ENCODE data around the gene XIRP1. TPM values are rescaled to one million over a fixed set of nuclear protein-coding genes. Genes with fewer than 3 reads are reported as not detected.
A peak's percentile ranks its signal among the peaks of the same experiment; 100 is the strongest.

XIRP1 gene
- total RNA-seq, 3 donors from 2014 or later, result 0.44 TPM; not detected in 2

- TF ChIP-seq CTCF (IDR thresholded peaks at IDR 0.05), result no peak
- TF ChIP-seq POLR2A (IDR thresholded peaks at IDR 0.05), result no peak
- TF ChIP-seq POLR2AphosphoS5 (IDR thresholded peaks at IDR 0.05), result no peak
- intact Hi-C loops (cut with DNase I; ENCODE audit: low total_unique reads), result no loop called here
- DNase-seq (ENCODE audit: low spot score in 2 of 2), result no peak
- Histone ChIP-seq H3K36me3 (peaks cover 14% of the 10 kb centered on the region), H3K4me1 (peaks cover 21 to 61% of the 10 kb centered on the region in 2 donors), H3K27ac (peak overlapping the region; percentile 91 to 100), H3K9me3 (no peaks in the 10 kb centered on the region), H3K27me3 (no peaks in the 10 kb centered on the region), H3K4me3 (no peak overlapping the region)
These were observed 46.3 kb downstream of the XIRP1 start for GRCh38 chr3:39146083-39146501.

- H3K27me3 ChIP-seq, result no peaks in the 10 kb centered on the region
- DNase-seq (ENCODE audit: low spot score in 2 of 2), result no peak
- TF ChIP-seq CTCF (IDR thresholded peaks at IDR 0.05), result no peak
- no peak for TF ChIP-seq POLR2A (IDR thresholded peaks at IDR 0.05)
- TF ChIP-seq POLR2AphosphoS5 (IDR thresholded peaks at IDR 0.05), result no peak
- no peaks in the 10 kb centered on the region for H3K9me3 ChIP-seq
- H3K4me3 ChIP-seq, result no peak overlapping the region
- peaks cover 16 to 60% of the 10 kb centered on the region in 2 donors for H3K4me1 ChIP-seq
- peaks cover 14% of the 10 kb centered on the region for H3K36me3 ChIP-seq
- peak overlapping the region in 1 of 2 donors; percentile 94 for H3K27ac ChIP-seq
- intact Hi-C loops (cut with DNase I; ENCODE audit: low total_unique reads), result no loop called here
These were observed 47.5 kb downstream of the XIRP1 start for GRCh38 chr3:39144748-39145380.

GRCh38 chr3:39144095-39144747 is 48.2 kb downstream of the XIRP1 start:
- DNase-seq (ENCODE audit: low spot score in 2 of 2), result no peak
- Histone ChIP-seq H3K27me3 (no peaks in the 10 kb centered on the region), H3K27ac (peak overlapping the region; percentile 92 to 94), H3K4me1 (peaks cover 12 to 60% of the 10 kb centered on the region in 2 donors), H3K9me3 (no peaks in the 10 kb centered on the region), H3K36me3 (peaks cover 14% of the 10 kb centered on the region), H3K4me3 (no peak overlapping the region)
- intact Hi-C loops (cut with DNase I; ENCODE audit: low total_unique reads), result no loop called here
- TF ChIP-seq POLR2A (IDR thresholded peaks at IDR 0.05) (no peak), CTCF (IDR thresholded peaks at IDR 0.05) (no peak), POLR2AphosphoS5 (IDR thresholded peaks at IDR 0.05) (no peak)

- Histone ChIP-seq H3K27me3 (no peaks in the 10 kb centered on the region), H3K27ac (peak overlapping the region; percentile 92 to 94), H3K36me3 (peaks cover 14% of the 10 kb centered on the region), H3K4me3 (no peak overlapping the region), H3K4me1 (peaks cover 12 to 55% of the 10 kb centered on the region in 2 donors), H3K9me3 (no peaks in the 10 kb centered on the region)
- no peak for DNase-seq (ENCODE audit: low spot score in 2 of 2)
- TF ChIP-seq POLR2AphosphoS5 (IDR thresholded peaks at IDR 0.05) (peak in 1 of 3 donors; percentile 8), CTCF (IDR thresholded peaks at IDR 0.05) (no peak)
- intact Hi-C loops (cut with DNase I; ENCODE audit: low total_unique reads), result no loop called here
These were observed 49.1 kb downstream of the XIRP1 start for GRCh38 chr3:39143051-39143885.
